Activated naive CD4-positive, alpha-beta T cell treated with anti-CD3 and anti-CD28 coated beads, Interleukin-2, amount 50 U/mL, for 24 hours (primary cell): ENCODE results near the gene IFIT1.
"Not testable (repeated sequence)": the region's sequence is repeated elsewhere in the genome, so short reads cannot be mapped to it uniquely, and the experiment has no call there.

ENCODE experiments used
- H3K27ac Mint-ChIP-seq: one replicate; pipeline ENCODE4 v1.8.0; 2021; ENCODE audit warnings: mild to moderate bottlenecking, mixed read lengths
- H3K27me3 Mint-ChIP-seq: one replicate; pipeline ENCODE4 v1.8.0; 2021; ENCODE audit warnings: mixed read lengths
- H3K36me3 Mint-ChIP-seq: one replicate; pipeline ENCODE4 v1.8.0; 2021; ENCODE audit warnings: mixed read lengths
- H3K4me1 Mint-ChIP-seq: one replicate; pipeline ENCODE4 v1.8.0; 2021; ENCODE audit warnings: mixed read lengths
- H3K4me3 Mint-ChIP-seq: one replicate; pipeline ENCODE4 v1.8.0; 2021; ENCODE audit warnings: mild to moderate bottlenecking, mixed read lengths
- H3K9me3 Mint-ChIP-seq: one replicate; pipeline ENCODE4 v1.8.0; 2021; ENCODE audit warnings: mixed read lengths

Gene IFIT1

DNA sequence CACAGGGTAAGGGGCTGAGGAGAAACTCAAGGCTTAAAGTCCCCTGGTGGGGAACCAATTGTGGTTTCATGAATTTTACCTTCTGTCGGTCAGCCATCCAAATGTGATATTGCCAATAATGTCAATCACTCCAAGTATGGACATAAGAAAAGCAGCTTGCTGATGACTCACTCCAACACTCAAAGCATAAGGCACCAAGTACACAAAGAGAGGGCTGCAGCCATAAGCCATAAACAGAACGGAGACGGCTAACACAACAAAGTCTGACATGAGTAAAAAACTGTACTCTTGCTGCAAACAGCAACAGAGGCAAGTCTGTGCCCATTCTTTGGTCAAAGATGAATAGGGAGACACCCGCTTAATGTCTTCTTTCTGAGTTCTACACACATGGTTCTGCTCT is 46.1 kb downstream of the IFIT1 start:
- H3K4me3 Mint-ChIP-seq, result no peak overlapping the region
- peaks cover 13% of the 10 kb centered on the region for H3K27me3 Mint-ChIP-seq
- no peaks in the 10 kb centered on the region for H3K36me3 Mint-ChIP-seq
- H3K27ac Mint-ChIP-seq, result no peak overlapping the region
- no peaks in the 10 kb centered on the region for H3K4me1 Mint-ChIP-seq
- no peaks in the 10 kb centered on the region for H3K9me3 Mint-ChIP-seq

- Mint-ChIP-seq H3K36me3 (no peaks in the 10 kb centered on the region), H3K4me1 (no peaks in the 10 kb centered on the region), H3K9me3 (no peaks in the 10 kb centered on the region), H3K27me3 (peaks cover 9% of the 10 kb centered on the region), H3K27ac (no peak overlapping the region), H3K4me3 (no peak overlapping the region)
These were observed 48.0 kb downstream of the IFIT1 start for GRCh38 chr10:89440226-89441009.

GRCh38 chr10:89442289-89442688 is 49.9 kb downstream of the IFIT1 start:
- H3K9me3 Mint-ChIP-seq, result peaks cover 5% of the 10 kb centered on the region
- H3K4me1 Mint-ChIP-seq, result no peaks in the 10 kb centered on the region
- H3K36me3 Mint-ChIP-seq, result no peaks in the 10 kb centered on the region
- no peak overlapping the region for H3K27ac Mint-ChIP-seq
- peaks cover 4% of the 10 kb centered on the region for H3K27me3 Mint-ChIP-seq
- H3K4me3 Mint-ChIP-seq, result no peak overlapping the region

GRCh38 chr10:89444819-89445218 is 52.4 kb downstream of the IFIT1 start:
- H3K4me3 Mint-ChIP-seq, H3K27me3 Mint-ChIP-seq, H3K9me3 Mint-ChIP-seq, H3K36me3 Mint-ChIP-seq, H3K27ac Mint-ChIP-seq, H3K4me1 Mint-ChIP-seq: not testable (repeated sequence)

GRCh38 chr10:89450901-89451300 is 58.5 kb downstream of the IFIT1 start:
- Mint-ChIP-seq H3K36me3 (no peaks in the 10 kb centered on the region), H3K27ac (no peak overlapping the region), H3K9me3 (peaks cover 1% of the 10 kb centered on the region), H3K4me3 (no peak overlapping the region), H3K4me1 (no peaks in the 10 kb centered on the region), H3K27me3 (no peaks in the 10 kb centered on the region)

- Mint-ChIP-seq H3K27ac (no peak overlapping the region), H3K4me3 (no peak overlapping the region)
These were observed 59.8 kb downstream of the IFIT1 start for GRCh38 chr10:89452193-89452592.

GRCh38 chr10:89454561-89455347 is 62.3 kb downstream of the IFIT1 start:
- Mint-ChIP-seq H3K36me3 (no peaks in the 10 kb centered on the region), H3K27ac (no peak overlapping the region)

More at GRCh38 chr10:89452193-89452592, 59.8 kb downstream of the IFIT1 start:
- Mint-ChIP-seq H3K36me3 (no peaks in the 10 kb centered on the region), H3K4me1 (no peaks in the 10 kb centered on the region), H3K9me3 (no peaks in the 10 kb centered on the region), H3K27me3 (no peaks in the 10 kb centered on the region)

More at GRCh38 chr10:89454561-89455347, 62.3 kb downstream of the IFIT1 start:
- no peaks in the 10 kb centered on the region for H3K4me1 Mint-ChIP-seq
- no peak overlapping the region for H3K4me3 Mint-ChIP-seq
- H3K27me3 Mint-ChIP-seq, result no peaks in the 10 kb centered on the region
- H3K9me3 Mint-ChIP-seq, result no peaks in the 10 kb centered on the region
